Stomach smooth muscle (tissue), 2 donors: Measurements from ENCODE around the gene GP2.

Experiments
- H3K27ac ChIP-seq: one replicate; pipeline ENCODE4 v1.7.0; 2013; ENCODE audit warnings: mild to moderate bottlenecking, low read length, inconsistent platforms
- H3K27me3 ChIP-seq, 2 donors: one replicate each; pipeline ENCODE4 v1.7.0; 2013; ENCODE audit warnings: low read length in 2 of 2; ENCODE audit not compliant: insufficient read depth in 2 of 2, control insufficient read depth in 1 of 2
- H3K36me3 ChIP-seq, 2 donors: one replicate each; pipeline ENCODE4 v1.7.0; 2013; ENCODE audit warnings: low read length in 2 of 2; ENCODE audit not compliant: control insufficient read depth in 2 of 2, insufficient read depth in 2 of 2
- H3K4me1 ChIP-seq: one replicate; pipeline ENCODE4 v1.7.0; 2013; ENCODE audit warnings: low read length; ENCODE audit not compliant: control insufficient read depth, insufficient read depth
- H3K4me3 ChIP-seq, 2 donors: one replicate each; pipeline ENCODE4 v1.7.0; 2013; ENCODE audit warnings: low read length in 2 of 2
- H3K9ac ChIP-seq, 2 donors: one replicate each; pipeline ENCODE4 v1.7.0; 2013; ENCODE audit warnings: low read length in 2 of 2, mild to moderate bottlenecking in 1 of 2
- H3K9me3 ChIP-seq, 2 donors: one replicate each; pipeline ENCODE4 v1.7.0; 2013; ENCODE audit warnings: low read length in 2 of 2; ENCODE audit not compliant: control insufficient read depth in 2 of 2
- donor health status: healthy.
- donor health status: Pancreatic carcinoma.

The GP2 gene

GRCh38 chr16:20308266-20308665, 19.0 kb downstream of the GP2 start:
- Histone ChIP-seq H3K4me1 (no peaks in the 10 kb centered on the region), H3K36me3 (no peaks in the 10 kb centered on the region), H3K4me3 (no peak overlapping the region), H3K27me3 (peaks cover 0 to 5% of the 10 kb centered on the region in 2 donors), H3K9me3 (peaks cover 0 to 3% of the 10 kb centered on the region in 2 donors), H3K27ac (no peak overlapping the region), H3K9ac (no peak overlapping the region)

- Histone ChIP-seq H3K9ac (no peak overlapping the region), H3K27me3 (peaks cover 0 to 5% of the 10 kb centered on the region in 2 donors), H3K4me3 (no peak overlapping the region), H3K27ac (no peak overlapping the region), H3K36me3 (no peaks in the 10 kb centered on the region), H3K4me1 (no peaks in the 10 kb centered on the region), H3K9me3 (peaks cover 0 to 3% of the 10 kb centered on the region in 2 donors)
These were observed 19.5 kb downstream of the GP2 start for GRCh38 chr16:20307791-20308190.

GRCh38 chr16:20307240-20307671, 20.1 kb downstream of the GP2 start:
- H3K4me3 ChIP-seq = no peak overlapping the region
- peaks cover 0 to 5% of the 10 kb centered on the region in 2 donors for H3K27me3 ChIP-seq
- H3K9ac ChIP-seq = no peak overlapping the region
- H3K27ac ChIP-seq = no peak overlapping the region
- H3K36me3 ChIP-seq = no peaks in the 10 kb centered on the region
- no peaks in the 10 kb centered on the region for H3K4me1 ChIP-seq
- peaks cover 0 to 3% of the 10 kb centered on the region in 2 donors for H3K9me3 ChIP-seq

- Histone ChIP-seq H3K36me3 (no peaks in the 10 kb centered on the region), H3K27ac (no peak overlapping the region), H3K9me3 (no peaks in the 10 kb centered on the region), H3K27me3 (peaks cover 0 to 5% of the 10 kb centered on the region in 2 donors), H3K4me3 (no peak overlapping the region), H3K9ac (no peak overlapping the region), H3K4me1 (no peaks in the 10 kb centered on the region)
These were observed 20.9 kb downstream of the GP2 start for GRCh38 chr16:20306401-20306800.

- Histone ChIP-seq H3K36me3 (no peaks in the 10 kb centered on the region), H3K27ac (no peak overlapping the region), H3K9ac (no peak overlapping the region), H3K27me3 (peaks cover 0 to 7% of the 10 kb centered on the region in 2 donors), H3K9me3 (no peaks in the 10 kb centered on the region), H3K4me3 (no peak overlapping the region), H3K4me1 (no peaks in the 10 kb centered on the region)
These were observed 24.3 kb downstream of the GP2 start for GRCh38 chr16:20303012-20303411.

GRCh38 chr16:20302389-20302788, 24.9 kb downstream of the GP2 start:
- Histone ChIP-seq H3K9ac (no peak overlapping the region), H3K4me3 (no peak overlapping the region), H3K4me1 (no peaks in the 10 kb centered on the region), H3K9me3 (no peaks in the 10 kb centered on the region), H3K36me3 (no peaks in the 10 kb centered on the region), H3K27ac (no peak overlapping the region), H3K27me3 (peaks cover 0 to 7% of the 10 kb centered on the region in 2 donors)

- Histone ChIP-seq H3K27me3 (peaks cover 0 to 7% of the 10 kb centered on the region in 2 donors), H3K27ac (no peak overlapping the region), H3K9me3 (no peaks in the 10 kb centered on the region), H3K4me3 (no peak overlapping the region), H3K4me1 (no peaks in the 10 kb centered on the region), H3K9ac (no peak overlapping the region), H3K36me3 (no peaks in the 10 kb centered on the region)
These were observed 25.5 kb downstream of the GP2 start for GRCh38 chr16:20301840-20302239.

- Histone ChIP-seq H3K9me3 (no peaks in the 10 kb centered on the region), H3K4me1 (no peaks in the 10 kb centered on the region), H3K4me3 (no peak overlapping the region), H3K36me3 (no peaks in the 10 kb centered on the region), H3K27ac (no peak overlapping the region), H3K9ac (no peak overlapping the region), H3K27me3 (peaks cover 0 to 2% of the 10 kb centered on the region in 2 donors)
These were observed 26.8 kb downstream of the GP2 start for GRCh38 chr16:20300312-20301097.

DNA sequence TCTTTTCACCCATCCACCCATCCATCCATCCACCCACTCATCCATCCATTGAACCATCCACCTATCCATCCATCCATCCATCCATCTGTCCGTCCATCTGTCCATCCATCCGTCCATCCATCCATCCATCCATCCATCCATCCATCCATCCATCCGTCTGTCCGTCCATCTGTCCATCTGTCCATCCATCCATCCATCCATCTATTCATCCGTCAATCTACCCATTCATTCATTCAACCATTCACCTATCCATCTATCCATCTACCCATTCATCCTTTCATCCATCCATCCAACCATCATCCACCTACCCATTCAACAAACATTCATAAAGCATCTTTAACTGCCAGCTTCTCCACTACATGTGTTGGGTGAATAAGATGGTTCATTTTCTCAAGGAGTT, 28.9 kb downstream of the GP2 start:
- Histone ChIP-seq H3K4me3 (no peak overlapping the region), H3K9me3 (no peaks in the 10 kb centered on the region), H3K27ac (no peak overlapping the region), H3K9ac (no peak overlapping the region), H3K27me3 (peaks cover 0 to 2% of the 10 kb centered on the region in 2 donors), H3K36me3 (no peaks in the 10 kb centered on the region), H3K4me1 (no peaks in the 10 kb centered on the region)

- no peaks in the 10 kb centered on the region for H3K27me3 ChIP-seq
- H3K9me3 ChIP-seq = no peaks in the 10 kb centered on the region
- no peaks in the 10 kb centered on the region for H3K4me1 ChIP-seq
- H3K27ac ChIP-seq = no peak overlapping the region
- H3K4me3 ChIP-seq = no peak overlapping the region
- H3K9ac ChIP-seq = no peak overlapping the region
- no peaks in the 10 kb centered on the region for H3K36me3 ChIP-seq
These were observed 35.8 kb downstream of the GP2 start for GRCh38 chr16:20291208-20292206.
